DND-41 (cell line): ENCODE results near the gene IQSEC1.

Source experiments
- EZH2 ChIP-seq: IDR thresholded peaks from 3 replicates; pipeline ENCODE4 v1.6.1; 2012; ENCODE audit warnings: borderline replicate concordance, low read depth, mild to moderate bottlenecking, moderate library complexity, low read length, inconsistent platforms; ENCODE audit not compliant: severe bottlenecking
- TF ChIP-seq, protein P1 (sequence below): IDR thresholded peaks from 2 replicates; pipeline ENCODE4 v1.5.1; 2012; ENCODE audit warnings: borderline replicate concordance, low read length, moderate library complexity, mild to moderate bottlenecking; ENCODE audit not compliant: poor library complexity, severe bottlenecking; ENCODE audit errors: extremely low read depth

DNA sequence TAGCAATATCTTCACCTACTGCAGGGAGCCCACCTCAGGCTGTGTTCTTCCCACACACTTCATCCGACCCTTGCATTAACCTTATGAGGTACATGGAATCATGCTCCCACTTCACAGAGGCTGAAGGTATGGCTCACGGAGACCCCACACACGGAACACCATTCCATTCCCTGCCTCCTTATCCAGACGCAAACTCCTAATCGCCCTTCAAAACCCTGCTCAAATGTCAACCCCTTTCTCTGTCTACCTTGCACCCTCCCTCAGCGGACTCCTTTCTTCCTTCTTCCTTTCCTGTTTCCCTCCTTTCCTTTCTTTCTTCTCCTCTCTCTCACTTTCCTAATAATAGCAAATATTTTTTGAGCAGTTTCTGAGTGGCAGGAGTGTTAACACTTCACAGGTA, 23.8 kb downstream of the IQSEC1 start:
- no peak for TF ChIP-seq EZH2
- TF ChIP-seq, protein P1, sequence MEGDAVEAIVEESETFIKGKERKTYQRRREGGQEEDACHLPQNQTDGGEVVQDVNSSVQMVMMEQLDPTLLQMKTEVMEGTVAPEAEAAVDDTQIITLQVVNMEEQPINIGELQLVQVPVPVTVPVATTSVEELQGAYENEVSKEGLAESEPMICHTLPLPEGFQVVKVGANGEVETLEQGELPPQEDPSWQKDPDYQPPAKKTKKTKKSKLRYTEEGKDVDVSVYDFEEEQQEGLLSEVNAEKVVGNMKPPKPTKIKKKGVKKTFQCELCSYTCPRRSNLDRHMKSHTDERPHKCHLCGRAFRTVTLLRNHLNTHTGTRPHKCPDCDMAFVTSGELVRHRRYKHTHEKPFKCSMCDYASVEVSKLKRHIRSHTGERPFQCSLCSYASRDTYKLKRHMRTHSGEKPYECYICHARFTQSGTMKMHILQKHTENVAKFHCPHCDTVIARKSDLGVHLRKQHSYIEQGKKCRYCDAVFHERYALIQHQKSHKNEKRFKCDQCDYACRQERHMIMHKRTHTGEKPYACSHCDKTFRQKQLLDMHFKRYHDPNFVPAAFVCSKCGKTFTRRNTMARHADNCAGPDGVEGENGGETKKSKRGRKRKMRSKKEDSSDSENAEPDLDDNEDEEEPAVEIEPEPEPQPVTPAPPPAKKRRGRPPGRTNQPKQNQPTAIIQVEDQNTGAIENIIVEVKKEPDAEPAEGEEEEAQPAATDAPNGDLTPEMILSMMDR, result no peak
